Nephron progenitor cell (in vitro differentiated cells): ENCODE results near the gene RCN1.

Experiments used
- DNase-seq: peaks from one replicate; pipeline ENCODE4 v3.0.0; 2021
- H3K27ac Mint-ChIP-seq: 2 replicates; pipeline ENCODE4 v1.8.0; 2021; ENCODE audit warnings: mild to moderate bottlenecking, moderate library complexity, mixed read lengths
- H3K27me3 Mint-ChIP-seq: 2 replicates; pipeline ENCODE4 v1.8.0; 2021; ENCODE audit warnings: mild to moderate bottlenecking, low read depth, mixed read lengths; ENCODE audit not compliant: poor library complexity
- H3K36me3 Mint-ChIP-seq: 2 replicates; pipeline ENCODE4 v1.8.0; 2021; ENCODE audit warnings: low read depth, mixed read lengths
- H3K4me1 Mint-ChIP-seq: 2 replicates; pipeline ENCODE4 v1.8.0; 2021; ENCODE audit warnings: mixed read lengths
- H3K4me3 Mint-ChIP-seq: 2 replicates; pipeline ENCODE4 v1.8.0; 2021; ENCODE audit warnings: mild to moderate bottlenecking, moderate library complexity, mixed read lengths
- H3K9me3 Mint-ChIP-seq: 2 replicates; pipeline ENCODE4 v1.8.0; 2021; ENCODE audit warnings: mild to moderate bottlenecking, moderate library complexity, mixed read lengths
- CTCF ChIP-seq: fragments of 200-600 bp; sonication (generic); IDR thresholded peaks from 2 replicates; pipeline ENCODE4 v1.5.0; 2021; ENCODE audit warnings: antibody characterized with exemption

The RCN1 gene

DNA sequence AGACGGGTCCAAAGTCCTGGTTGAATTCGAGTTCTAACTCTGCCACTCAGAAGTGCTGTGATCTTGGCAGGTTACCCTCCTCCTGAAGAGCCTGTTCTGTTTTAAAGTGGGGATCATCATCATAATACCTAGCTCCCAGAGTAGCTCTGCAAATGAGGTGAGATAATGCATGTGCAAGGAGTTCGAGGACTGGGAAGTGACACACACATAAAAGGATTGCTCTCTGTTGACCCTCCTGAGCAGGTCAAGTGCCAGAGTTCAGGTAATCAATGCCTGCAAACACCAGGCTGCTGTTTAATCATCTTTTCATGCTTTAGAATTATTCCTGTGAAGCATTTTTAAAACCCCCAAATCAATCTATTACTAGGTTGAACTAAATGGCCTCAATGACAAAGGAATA lies 19.9 kb downstream of the RCN1 start:
- peaks cover 3% of the 10 kb centered on the region for H3K27me3 Mint-ChIP-seq
- H3K36me3 Mint-ChIP-seq = peaks cover 11% of the 10 kb centered on the region
- TF ChIP-seq CTCF = no peak
- peaks cover 16% of the 10 kb centered on the region for H3K4me1 Mint-ChIP-seq
- no peak for DNase-seq
- H3K4me3 Mint-ChIP-seq = no peak overlapping the region
- H3K9me3 Mint-ChIP-seq = no peaks in the 10 kb centered on the region
- no peak overlapping the region for H3K27ac Mint-ChIP-seq

GRCh38 chr11:32113200-32113919 lies 22.5 kb downstream of the RCN1 start:
- no peak for TF ChIP-seq CTCF
- no peak for DNase-seq
- H3K4me3 Mint-ChIP-seq = no peak overlapping the region
- peaks cover 6% of the 10 kb centered on the region for H3K27me3 Mint-ChIP-seq
- H3K9me3 Mint-ChIP-seq = no peaks in the 10 kb centered on the region
- H3K27ac Mint-ChIP-seq = no peak overlapping the region
- peaks cover 16% of the 10 kb centered on the region for H3K4me1 Mint-ChIP-seq
- H3K36me3 Mint-ChIP-seq = no peaks in the 10 kb centered on the region

DNA sequence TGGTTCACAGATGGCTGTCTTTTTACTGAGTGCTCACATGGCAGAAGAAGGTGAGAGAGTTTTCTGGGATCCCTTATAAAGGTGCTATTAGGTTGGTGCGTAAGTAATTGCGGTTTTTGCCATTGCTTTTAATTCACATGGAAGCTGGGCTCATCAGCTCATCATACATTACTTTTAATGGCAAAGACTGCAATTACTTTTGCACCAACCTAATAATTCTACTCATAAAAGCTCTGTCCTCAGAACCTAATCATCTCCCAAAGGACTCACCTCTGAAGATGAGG lies 23.0 kb downstream of the RCN1 start:
- H3K4me1 Mint-ChIP-seq = peaks cover 16% of the 10 kb centered on the region
- H3K4me3 Mint-ChIP-seq = no peak overlapping the region

DNA sequence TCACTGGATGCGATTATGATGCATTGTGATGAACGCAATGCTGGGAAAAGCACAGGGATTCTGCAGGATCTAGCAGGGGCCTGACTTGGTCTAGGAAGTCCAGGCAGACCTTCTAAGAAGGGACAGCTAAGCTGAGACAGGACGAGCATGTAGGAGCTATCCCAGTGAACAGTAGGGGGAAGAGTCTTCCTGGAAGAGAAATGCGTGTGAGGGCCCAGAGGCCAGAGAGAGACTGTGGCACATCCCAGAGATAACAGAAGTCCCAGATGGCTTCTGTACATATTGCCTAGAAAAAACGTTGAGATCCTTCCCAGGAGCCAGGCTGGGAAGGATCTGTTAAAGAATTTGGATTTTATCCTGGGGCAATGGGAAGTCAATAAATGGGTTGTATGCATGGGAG lies 24.6 kb downstream of the RCN1 start:
- Mint-ChIP-seq H3K27ac (no peak overlapping the region), H3K27me3 (peaks cover 9% of the 10 kb centered on the region), H3K36me3 (no peaks in the 10 kb centered on the region), H3K4me1 (peaks cover 12% of the 10 kb centered on the region), H3K9me3 (no peaks in the 10 kb centered on the region), H3K4me3 (no peak overlapping the region)
- TF ChIP-seq CTCF = no peak
- no peak for DNase-seq

More for the DNA sequence above, 23.0 kb downstream of the RCN1 start:
- TF ChIP-seq CTCF = no peak
- no peak for DNase-seq
- Mint-ChIP-seq H3K27me3 (peaks cover 6% of the 10 kb centered on the region), H3K27ac (no peak overlapping the region), H3K9me3 (no peaks in the 10 kb centered on the region), H3K36me3 (no peaks in the 10 kb centered on the region)

- no peak overlapping the region for H3K4me3 Mint-ChIP-seq
- no peaks in the 10 kb centered on the region for H3K36me3 Mint-ChIP-seq
- no peaks in the 10 kb centered on the region for H3K9me3 Mint-ChIP-seq
- peaks cover 12% of the 10 kb centered on the region for H3K4me1 Mint-ChIP-seq
- DNase-seq = no peak
- H3K27me3 Mint-ChIP-seq = peaks cover 10% of the 10 kb centered on the region
- no peak overlapping the region for H3K27ac Mint-ChIP-seq
- TF ChIP-seq CTCF = no peak
Measured at GRCh38 chr11:32116668-32117067, 25.8 kb downstream of the RCN1 start.
